ENCODE measurements around the gene RRM2.

Gene RRM2

GRCh38 chr2:10160203-10160955, 37.8 kb downstream of the RRM2 start:
- DNase-seq: no peak

- DNase-seq: no peak
Measured at GRCh38 chr2:10161206-10161931, 38.8 kb downstream of the RRM2 start.

GRCh38 chr2:10161961-10162441, 39.5 kb downstream of the RRM2 start:
- no peak for DNase-seq

GRCh38 chr2:10162586-10163497, 40.3 kb downstream of the RRM2 start:
- no peak for DNase-seq

GRCh38 chr2:10163498-10164486, 41.3 kb downstream of the RRM2 start:
- DNase-seq: no peak

GRCh38 chr2:10164601-10165000, 42.1 kb downstream of the RRM2 start:
- DNase-seq: no peak

GRCh38 chr2:10165282-10165681, 42.7 kb downstream of the RRM2 start:
- DNase-seq: no peak

- no peak for DNase-seq
Measured at GRCh38 chr2:10165861-10166675, 43.5 kb downstream of the RRM2 start.

- DNase-seq: no peak
Measured at GRCh38 chr2:10166676-10167292, 44.2 kb downstream of the RRM2 start.

- no peak for DNase-seq
Measured at GRCh38 chr2:10167316-10167715, 44.8 kb downstream of the RRM2 start.

- no peak for DNase-seq
Measured at GRCh38 chr2:10168221-10168620, 45.7 kb downstream of the RRM2 start.

GRCh38 chr2:10169053-10169578, 46.6 kb downstream of the RRM2 start:
- DNase-seq: no peak

- no peak for DNase-seq
Measured at GRCh38 chr2:10169581-10169980, 47.0 kb downstream of the RRM2 start.

- DNase-seq: no peak
Measured at GRCh38 chr2:10170256-10170655, 47.7 kb downstream of the RRM2 start.

- no peak for DNase-seq
Measured at GRCh38 chr2:10171006-10171800, 48.7 kb downstream of the RRM2 start.

GRCh38 chr2:10172033-10172871, 49.7 kb downstream of the RRM2 start:
- DNase-seq: no peak

- DNase-seq: no peak
Measured at GRCh38 chr2:10173258-10174005, 50.9 kb downstream of the RRM2 start.

- DNase-seq: no peak
Measured at GRCh38 chr2:10174173-10174572, 51.6 kb downstream of the RRM2 start.

All from amniotic stem cell (primary cell).